HG03565 (cell line): ENCODE measurements around the gene AVEN.
A peak's percentile ranks its signal among the peaks of the same experiment; 100 is the strongest.

ENCODE experiments used
- ATAC-seq: cut with Tn5 transposase; IDR thresholded peaks from one replicate; pipeline ENCODE4 v1.9.1; 2021; ENCODE audit warnings: mild to moderate bottlenecking, moderate library complexity; ENCODE audit not compliant: unreplicated experiment

AVEN gene

GRCh38 chr15:33987444-33987843 is 51.6 kb downstream of the AVEN start:
- ATAC-seq, result no peak

GRCh38 chr15:33985751-33986150 is 53.3 kb downstream of the AVEN start:
- no peak for ATAC-seq

- no peak for ATAC-seq
Measured at GRCh38 chr15:33985287-33985686, 53.7 kb downstream of the AVEN start.

- no peak for ATAC-seq
Measured at GRCh38 chr15:33982516-33982915, 56.5 kb downstream of the AVEN start.

- ATAC-seq, result no peak
Measured at GRCh38 chr15:33980159-33980558, 58.8 kb downstream of the AVEN start.

GRCh38 chr15:33975022-33975565 is 63.9 kb downstream of the AVEN start:
- ATAC-seq, result no peak

GRCh38 chr15:33971811-33972210 is 67.2 kb downstream of the AVEN start:
- ATAC-seq, result no peak

GRCh38 chr15:33968821-33969220 is 70.2 kb downstream of the AVEN start:
- ATAC-seq, result no peak

GRCh38 chr15:33968224-33968623 is 70.8 kb downstream of the AVEN start, which contains the start of gene CHRM5:
Gene CHRM5, plus strand, starts transcription at chr15:33968497. Its CDS starts 94,221 bp downstream, at chr15:34062718.
- ATAC-seq, result no peak

GRCh38 chr15:33964665-33965040 is 74.4 kb downstream of the AVEN start:
- ATAC-seq, result no peak

GRCh38 chr15:33963831-33964664 is 75.0 kb downstream of the AVEN start:
- ATAC-seq, result peak; percentile 54

GRCh38 chr15:33960549-33960935 is 78.5 kb downstream of the AVEN start:
- no peak for ATAC-seq

GRCh38 chr15:33959844-33960548 is 79.0 kb downstream of the AVEN start:
- ATAC-seq, result no peak

- no peak for ATAC-seq
Measured at GRCh38 chr15:33956397-33956796, 82.6 kb downstream of the AVEN start.

GRCh38 chr15:33955945-33956344 is 83.1 kb downstream of the AVEN start:
- no peak for ATAC-seq

GRCh38 chr15:33946152-33946551 is 92.9 kb downstream of the AVEN start:
- no peak for ATAC-seq

- peak; percentile 61 for ATAC-seq
Measured at GRCh38 chr15:33941279-33942063, 97.5 kb downstream of the AVEN start.

- ATAC-seq, result no peak
Measured at GRCh38 chr15:33934921-33935320, 104.1 kb downstream of the AVEN start.

GRCh38 chr15:33934396-33934795 is 104.6 kb downstream of the AVEN start:
- ATAC-seq, result no peak

GRCh38 chr15:33932734-33933133 is 106.3 kb downstream of the AVEN start:
- no peak for ATAC-seq

GRCh38 chr15:33926260-33926659 is 112.7 kb downstream of the AVEN start:
- no peak for ATAC-seq
